Stomach (tissue), 9 donors: ENCODE measurements around the gene PSMB5. TPM values are rescaled to one million over a fixed set of nuclear protein-coding genes. Genes with fewer than 3 reads are reported as not detected.

Experiments used
- DNase-seq, 2 donors: peaks; one replicate each; pipeline versions ENCODE4 v3.0.0 to v3.0.0-alpha.2; 2013 to 2019
- H3K27ac ChIP-seq, 5 donors: fragments of 200-600 bp in 4 of 5; sonication (generic) in 4 of 5; one replicate each; pipeline ENCODE4 v1.5.1; 2013 to 2019; ENCODE audit warnings: mild to moderate bottlenecking in 1 of 5, moderate library complexity in 1 of 5
- H3K27me3 ChIP-seq, 3 donors: fragments of 200-600 bp; sonication (generic); one replicate each; pipeline ENCODE4 v1.5.1; 2017 to 2019; ENCODE audit warnings: mixed run types in 1 of 3
- H3K36me3 ChIP-seq, 4 donors: fragments of 200-600 bp; sonication (generic); 1 replicate in 3 of 4; 2 replicates in 1 of 4; pipeline ENCODE4 v1.5.1; 2016 to 2019
- H3K4me1 ChIP-seq, 4 donors: fragments of 200-600 bp; sonication (generic); one replicate each; pipeline ENCODE4 v1.5.1; 2016 to 2019
- H3K4me3 ChIP-seq, 4 donors: fragments of 200-600 bp; sonication (generic) in 3 of 4; one replicate each; pipeline ENCODE4 v1.5.1; 2016 to 2019; ENCODE audit warnings: mild to moderate bottlenecking in 1 of 4
- H3K9me3 ChIP-seq, 4 donors: fragments of 200-600 bp; sonication (generic); one replicate each; pipeline ENCODE4 v1.5.1; 2016 to 2019
- EP300 ChIP-seq: sonication (generic); formaldehyde crosslinking; IDR thresholded peaks from one replicate; pipeline ENCODE4 v1.6.1; 2017; ENCODE audit warnings: antibody characterized with exemption
- POLR2A ChIP-seq, 4 donors: fragments of 450-650 bp; IDR thresholded peaks; one replicate each; pipeline ENCODE4 v1.6.1; 2016; ENCODE audit warnings: antibody characterized with exemption in 4 of 4, control low read depth in 2 of 4, mild to moderate bottlenecking in 1 of 4, moderate library complexity in 1 of 4
- POLR2AphosphoS5 ChIP-seq, 3 donors: sonication (generic); formaldehyde crosslinking; IDR thresholded peaks; one replicate each; pipeline ENCODE4 v1.6.1; 2016; ENCODE audit warnings: antibody characterized with exemption in 3 of 3
- WGBS, 5 donors: extraction: QIAGEN DNeasy Blood & Tissue Kit in 3 of 5; methylation state at CpG; one replicate each; pipeline versions ENCODE4 v1.1.5 to v1.1.7; 2013 to 2018; 5-methylcytosine and 5-hydroxymethylcytosine counted together
- intact Hi-C: fragments of 100-400 bp; cut with DNase I; formaldehyde crosslinking; loops from one replicate; pipeline ENCODE4 v1.15.1; 2023; ENCODE audit warnings: low total_unique reads
- polyA plus RNA-seq, 3 donors: library from polyadenylated mRNA; stranded (reverse); fragments of 200-250 nt; gene quantifications; one replicate each; pipeline ENCODE4 v1.2.3, GENCODE V29; 2013
- total RNA-seq, 5 donors: library from RNA; depleted of rRNA; stranded (reverse); fragments of >200 nt; gene quantifications; one replicate each; pipeline versions ENCODE4 v1.1.0 to v1.2.3, GENCODE V29; 2014 to 2016
- TF ChIP-seq, protein P1 (sequence below), 7 experiments: fragments of 450-650 bp in 4 of 7; fragments of 200-600 bp in 3 of 7; sonication (generic) in 3 of 7; IDR thresholded peaks; one replicate each; pipeline ENCODE4 v1.5.1; 2016 to 2019; ENCODE audit warnings: antibody characterized with exemption in 7 of 7, control low read depth in 2 of 7, mild to moderate bottlenecking in 1 of 7
- donor health status: healthy with polysubstance abuse.
- donor health status: Bipolar disorder and iron deficiency.
- donor health status: healthy.

PSMB5 gene
- total and polyA plus RNA-seq, 8 donors: 34.4 to 147 (median 92.6) TPM

DNA sequence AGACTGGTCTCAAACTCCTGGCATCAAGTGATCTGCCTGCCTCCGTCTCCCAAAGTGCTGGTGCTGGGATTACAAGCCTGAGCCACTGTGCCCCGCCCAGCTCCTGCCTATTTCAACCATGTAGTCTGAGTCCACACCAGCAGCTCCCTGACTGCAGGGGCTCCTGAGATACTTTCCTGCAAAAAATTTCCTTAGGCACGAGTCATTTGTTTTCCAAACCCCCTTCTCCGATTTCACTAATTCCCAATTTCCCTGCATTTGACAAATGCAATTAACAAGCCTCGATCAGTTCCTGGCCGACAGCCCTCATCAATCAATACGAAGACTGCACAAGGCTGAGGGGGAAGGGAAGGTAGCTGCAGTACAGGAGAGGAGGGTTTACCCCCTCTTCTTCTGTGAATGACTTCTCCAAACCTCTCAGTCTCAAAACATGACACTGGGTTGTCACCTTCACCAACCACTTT, 10.1 kb downstream of the PSMB5 start:
- WGBS, 5 donors: 68 to 82% (median 76%) methylated on average over 7 of the region's 7 CpGs
- H3K4me1 ChIP-seq: peaks cover 0 to 19% (median 8%) of the 10 kb centered on the region in 4 donors
- TF ChIP-seq POLR2AphosphoS5 (IDR thresholded peaks at IDR 0.05) (no peak), EP300 (no peak)
- TF ChIP-seq, protein P1, sequence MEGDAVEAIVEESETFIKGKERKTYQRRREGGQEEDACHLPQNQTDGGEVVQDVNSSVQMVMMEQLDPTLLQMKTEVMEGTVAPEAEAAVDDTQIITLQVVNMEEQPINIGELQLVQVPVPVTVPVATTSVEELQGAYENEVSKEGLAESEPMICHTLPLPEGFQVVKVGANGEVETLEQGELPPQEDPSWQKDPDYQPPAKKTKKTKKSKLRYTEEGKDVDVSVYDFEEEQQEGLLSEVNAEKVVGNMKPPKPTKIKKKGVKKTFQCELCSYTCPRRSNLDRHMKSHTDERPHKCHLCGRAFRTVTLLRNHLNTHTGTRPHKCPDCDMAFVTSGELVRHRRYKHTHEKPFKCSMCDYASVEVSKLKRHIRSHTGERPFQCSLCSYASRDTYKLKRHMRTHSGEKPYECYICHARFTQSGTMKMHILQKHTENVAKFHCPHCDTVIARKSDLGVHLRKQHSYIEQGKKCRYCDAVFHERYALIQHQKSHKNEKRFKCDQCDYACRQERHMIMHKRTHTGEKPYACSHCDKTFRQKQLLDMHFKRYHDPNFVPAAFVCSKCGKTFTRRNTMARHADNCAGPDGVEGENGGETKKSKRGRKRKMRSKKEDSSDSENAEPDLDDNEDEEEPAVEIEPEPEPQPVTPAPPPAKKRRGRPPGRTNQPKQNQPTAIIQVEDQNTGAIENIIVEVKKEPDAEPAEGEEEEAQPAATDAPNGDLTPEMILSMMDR (IDR thresholded peaks at IDR 0.05): no peak
- H3K27ac ChIP-seq: no peak overlapping the region
- intact Hi-C loops: no loop called here
- no peaks in the 10 kb centered on the region for H3K9me3 ChIP-seq
- no peak overlapping the region for H3K4me3 ChIP-seq
- H3K36me3 ChIP-seq: peaks cover 15 to 71% (median 57%) of the 10 kb centered on the region in 4 donors
- H3K27me3 ChIP-seq: no peaks in the 10 kb centered on the region
- DNase-seq: no peak

GRCh38 chr14:23023795-23024152, 10.9 kb downstream of the PSMB5 start:
- TF ChIP-seq POLR2AphosphoS5 (IDR thresholded peaks at IDR 0.05) (no peak), POLR2A (IDR thresholded peaks at IDR 0.05) (no peak), EP300 (no peak)
- TF ChIP-seq, protein P1 (IDR thresholded peaks at IDR 0.05): no peak
- H3K4me3 ChIP-seq: no peak overlapping the region
- peaks cover 0 to 11% (median 5%) of the 10 kb centered on the region in 4 donors for H3K4me1 ChIP-seq
- no peak for DNase-seq
- intact Hi-C loops: no loop called here
- H3K36me3 ChIP-seq: peaks cover 15 to 62% (median 48%) of the 10 kb centered on the region in 4 donors
- H3K9me3 ChIP-seq: no peaks in the 10 kb centered on the region
- WGBS, 5 donors: 83 to 96% (median 92%) methylated on average over 2 of the region's 2 CpGs
- H3K27me3 ChIP-seq: no peaks in the 10 kb centered on the region
- no peak overlapping the region for H3K27ac ChIP-seq

DNA sequence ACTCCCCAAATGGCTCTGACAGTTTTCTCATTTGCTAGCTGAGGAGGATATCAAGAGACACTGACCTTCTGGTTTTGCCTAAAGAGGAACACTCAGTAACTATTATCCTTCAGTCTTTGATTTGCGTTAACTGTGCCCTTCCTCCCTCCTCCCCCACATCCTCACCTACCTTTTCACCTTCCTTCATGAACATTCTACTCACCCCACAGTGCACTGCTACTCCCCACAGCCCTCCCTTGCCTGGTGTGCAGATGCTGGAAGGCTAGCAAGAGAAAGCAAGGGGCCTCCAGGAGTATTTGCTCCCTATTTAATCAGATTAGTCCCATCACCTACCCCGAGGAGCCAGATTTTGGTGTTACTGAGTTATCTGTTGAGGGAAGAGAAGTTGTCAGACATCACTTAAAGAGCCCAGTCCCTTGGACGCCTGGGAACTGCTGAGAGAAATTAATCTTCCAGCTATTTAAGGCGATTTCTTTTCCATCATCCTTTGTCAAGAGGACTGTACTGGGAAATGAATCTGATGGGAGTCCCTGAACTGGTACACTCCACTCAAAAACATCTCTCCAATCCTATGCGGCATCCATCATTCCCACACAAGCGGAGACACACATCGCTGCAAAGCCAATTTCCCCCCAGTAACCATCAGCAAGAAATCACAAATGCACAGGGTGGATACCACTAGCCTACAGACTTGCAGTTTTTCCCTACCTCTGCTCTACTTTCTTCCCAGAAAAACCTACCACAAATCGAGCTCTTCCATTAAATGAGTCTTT, 11.5 kb downstream of the PSMB5 start:
- 76 to 85% (median 83%) methylated on average over 8 of the region's 8 CpGs for WGBS, 5 donors
- Histone ChIP-seq H3K27me3 (no peaks in the 10 kb centered on the region), H3K36me3 (peaks cover 15 to 57% (median 42%) of the 10 kb centered on the region in 4 donors), H3K9me3 (no peaks in the 10 kb centered on the region), H3K27ac (no peak overlapping the region), H3K4me3 (no peak overlapping the region), H3K4me1 (peaks cover 0 to 5% (median 2%) of the 10 kb centered on the region in 4 donors)
- no peak for TF ChIP-seq POLR2AphosphoS5 (IDR thresholded peaks at IDR 0.05)
- TF ChIP-seq POLR2A (IDR thresholded peaks at IDR 0.05): no peak
- TF ChIP-seq, protein P1 (IDR thresholded peaks at IDR 0.05): no peak
- no peak for TF ChIP-seq EP300
- intact Hi-C loops: no loop called here
- DNase-seq: no peak

DNA sequence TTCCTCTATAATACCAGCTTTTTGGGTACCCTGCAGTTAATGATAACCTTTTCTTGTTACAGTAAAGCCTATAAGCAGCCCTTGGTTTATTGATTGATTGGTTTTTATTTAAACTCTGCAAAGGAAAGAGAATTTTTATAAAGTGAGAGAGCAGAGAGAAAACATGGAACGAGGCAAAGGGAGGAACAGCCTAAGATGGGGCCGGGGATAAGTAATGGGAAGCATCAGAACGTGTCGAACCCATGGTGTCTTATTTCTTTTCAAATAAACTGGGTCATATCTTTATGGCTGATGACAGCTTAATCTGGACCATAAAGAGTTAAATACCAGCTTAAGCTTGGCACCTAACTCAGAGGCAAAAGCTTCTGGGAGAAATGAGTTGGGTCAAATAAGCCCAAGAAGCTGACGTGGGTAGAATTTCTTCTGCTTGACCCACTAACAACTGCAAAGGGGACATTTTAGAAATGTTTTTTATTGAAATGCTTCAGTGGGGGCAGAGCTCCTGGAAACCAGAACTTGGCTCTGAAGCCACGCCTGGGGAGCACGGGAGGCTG, 12.7 kb downstream of the PSMB5 start:
- DNase-seq: no peak
- H3K4me1 ChIP-seq: no peaks in the 10 kb centered on the region
- H3K27me3 ChIP-seq: no peaks in the 10 kb centered on the region
- intact Hi-C loops: no loop called here
- H3K9me3 ChIP-seq: no peaks in the 10 kb centered on the region
- no peak overlapping the region for H3K27ac ChIP-seq
- WGBS, 5 donors: 49 to 69% (median 63%) methylated on average over 7 of the region's 7 CpGs
- TF ChIP-seq POLR2A (IDR thresholded peaks at IDR 0.05): no peak
- TF ChIP-seq EP300: no peak
- H3K4me3 ChIP-seq: no peak overlapping the region
- peaks cover 15 to 46% (median 30%) of the 10 kb centered on the region in 4 donors for H3K36me3 ChIP-seq

DNA sequence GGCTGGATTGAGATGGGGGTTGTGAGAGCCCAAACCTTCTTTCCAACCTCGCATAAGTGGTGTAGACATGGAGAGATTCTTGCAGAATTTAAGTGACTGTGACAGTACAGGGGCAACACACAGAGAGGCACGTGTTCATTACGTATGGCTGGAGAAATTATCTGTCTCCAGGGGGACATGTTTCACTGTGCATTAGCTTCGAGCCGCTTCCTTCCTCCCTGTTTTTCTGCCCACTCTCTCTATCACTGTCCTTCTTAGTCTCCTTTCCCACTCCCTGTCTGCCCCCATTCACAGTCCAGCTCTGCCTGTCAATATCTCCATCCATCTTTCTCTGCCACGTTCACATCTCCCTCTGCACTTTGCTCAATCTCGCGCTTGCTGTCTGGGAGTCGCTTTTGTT, 13.3 kb downstream of the PSMB5 start:
- TF ChIP-seq EP300 (no peak), POLR2A (IDR thresholded peaks at IDR 0.05) (no peak), POLR2AphosphoS5 (IDR thresholded peaks at IDR 0.05) (no peak)
- TF ChIP-seq, protein P1 (IDR thresholded peaks at IDR 0.05): no peak
- no peak overlapping the region for H3K4me3 ChIP-seq
- H3K27ac ChIP-seq: no peak overlapping the region
- H3K4me1 ChIP-seq: no peaks in the 10 kb centered on the region
- no peak for DNase-seq
- intact Hi-C loops: no loop called here
- H3K27me3 ChIP-seq: no peaks in the 10 kb centered on the region
- WGBS, 5 donors: 71 to 79% (median 73%) methylated on average over 9 of the region's 9 CpGs
- no peaks in the 10 kb centered on the region for H3K9me3 ChIP-seq
- H3K36me3 ChIP-seq: peaks cover 15 to 41% (median 24%) of the 10 kb centered on the region in 4 donors
